ENCODE data around the gene GRK2. TPM values are rescaled to one million over a fixed set of nuclear protein-coding genes. Genes with fewer than 3 reads are reported as not detected.

The GRK2 gene
- 39.3 TPM for total RNA-seq

GRCh38 chr11:67266449-67267187 lies at the start of gene GRK2:
GRK2 (plus strand) TSS chr11:67266473; CDS start chr11:67266700, 227 bp downstream.

DNA sequence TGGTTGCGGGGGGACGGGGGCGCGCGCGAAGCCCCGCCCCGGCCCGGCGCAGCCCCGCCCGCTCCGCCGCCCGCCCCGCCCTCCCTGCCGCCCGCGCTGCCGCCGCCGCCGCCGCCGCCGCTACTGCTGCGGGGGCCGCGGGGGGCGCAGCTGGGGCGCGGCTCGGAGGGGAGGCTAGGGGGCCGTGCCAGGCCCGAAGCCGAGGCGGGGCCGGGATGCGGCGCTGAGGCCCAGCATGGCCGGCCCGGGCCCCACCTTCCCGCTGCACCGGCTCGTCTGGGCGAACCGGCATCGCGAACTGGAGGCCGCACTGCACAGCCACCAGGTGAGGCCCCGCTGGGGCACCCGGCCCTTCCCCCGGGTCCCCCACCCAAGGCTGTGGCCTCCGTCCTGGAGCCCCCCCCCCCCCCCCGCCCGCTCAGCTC lies 23.0 kb downstream of the GRK2 start, which contains the start of gene ANKRD13D:
ANKRD13D (plus strand) TSS at position 78 of the 425 bp plus-strand sequence; CDS start at position 236, 158 bp downstream.

DNA sequence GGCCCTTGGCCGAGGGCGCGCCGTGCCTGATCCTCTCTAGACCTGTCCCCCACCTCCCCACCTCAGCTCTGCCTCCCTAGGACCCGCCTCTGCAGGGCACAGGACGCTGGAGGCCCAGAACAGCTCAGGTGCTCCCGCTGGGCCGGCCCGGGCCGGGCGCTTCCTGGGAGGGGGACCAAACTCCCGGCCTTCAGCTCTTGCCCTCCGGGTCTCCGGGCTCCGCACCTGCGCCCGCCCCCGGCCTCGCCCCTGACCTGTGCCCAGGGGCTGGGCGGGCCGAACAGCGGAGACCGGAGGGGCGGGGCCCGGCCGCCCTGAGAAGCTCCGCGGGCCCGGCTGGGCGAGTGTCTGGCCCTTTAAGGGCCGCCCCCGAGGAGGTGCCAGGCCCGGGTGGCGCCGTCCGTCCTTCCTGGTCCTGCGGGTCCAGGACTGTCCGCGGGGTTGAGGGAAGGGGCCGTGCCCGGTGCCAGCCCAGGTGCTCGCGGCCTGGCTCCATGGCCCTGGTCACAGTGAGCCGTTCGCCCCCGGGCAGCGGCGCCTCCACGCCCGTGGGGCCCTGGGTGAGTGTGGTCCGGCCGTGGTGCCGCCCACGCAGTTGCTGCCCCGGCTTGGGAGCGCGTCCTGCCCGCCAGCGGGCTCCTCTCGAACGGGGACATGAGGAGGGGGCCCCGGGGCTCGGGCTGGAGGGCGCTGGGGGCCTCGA lies 37.0 kb downstream of the GRK2 start, which contains the start of gene SSH3:
SSH3 (plus strand) TSS at position 399 of the 703 bp plus-strand sequence; CDS start at position 495, 96 bp downstream.

Other genes with a start within 250 kb of the GRK2 start
- 0.18 TPM for gene SYT12, start 243.3 kb upstream of the GRK2 start, total RNA-seq
- gene RHOD, start 209.6 kb upstream of the GRK2 start, total RNA-seq, result 13.7 TPM
- 70.5 TPM for gene KDM2A, start 147.2 kb upstream of the GRK2 start, total RNA-seq
- 52.0 TPM for gene ANKRD13D, start 22.8 kb downstream of the GRK2 start, total RNA-seq
- gene SSH3, start 37.1 kb downstream of the GRK2 start, total RNA-seq, result 22.5 TPM
- gene POLD4, start 87.1 kb downstream of the GRK2 start, total RNA-seq, result 15.9 TPM
- 3.5 TPM for gene CLCF1, start 107.1 kb downstream of the GRK2 start, total RNA-seq
- gene RAD9A, start 125.5 kb downstream of the GRK2 start, total RNA-seq, result 22.3 TPM
- 144 TPM for gene PPP1CA, start 135.4 kb downstream of the GRK2 start, total RNA-seq
- 4.9 TPM for gene TBC1D10C, start 137.6 kb downstream of the GRK2 start, total RNA-seq
- gene CARNS1, start 149.2 kb downstream of the GRK2 start, total RNA-seq, result 8.8 TPM
- 35.5 TPM for gene RPS6KB2, start 162.0 kb downstream of the GRK2 start, total RNA-seq
- 2.5 TPM for gene PTPRCAP, start 171.2 kb downstream of the GRK2 start, total RNA-seq
- 89.6 TPM for gene CORO1B, start 177.0 kb downstream of the GRK2 start, total RNA-seq
- not detected for gene GPR152, start 186.3 kb downstream of the GRK2 start, total RNA-seq
- 0.58 TPM for gene CABP4, start 188.9 kb downstream of the GRK2 start, total RNA-seq
- 56.6 TPM for gene TMEM134, start 202.8 kb downstream of the GRK2 start, total RNA-seq
- gene AIP, start 216.6 kb downstream of the GRK2 start, total RNA-seq, result 65.4 TPM
- gene PITPNM1, start 238.9 kb downstream of the GRK2 start, total RNA-seq, result 60.2 TPM
- 38.0 TPM for gene CDK2AP2, start 241.7 kb downstream of the GRK2 start, total RNA-seq

All from metanephros (tissue), 1 donor.